ENCODE data around the gene ZBTB44. TPM values are rescaled to one million over a fixed set of nuclear protein-coding genes. Genes with fewer than 3 reads are reported as not detected.

The ZBTB44 gene
- total RNA-seq, 1 donor from 2014 or later = 55.1 TPM

- DNase-seq (ENCODE audit: low spot score) = no peak
Measured at GRCh38 chr11:130178441-130179339, 136.0 kb downstream of the ZBTB44 start.

- DNase-seq (ENCODE audit: low spot score) = no peak
Measured at GRCh38 chr11:130177782-130178181, 136.9 kb downstream of the ZBTB44 start.

Other genes with a start within 250 kb of the ZBTB44 start
- 374 TPM for gene APLP2, start 245.0 kb downstream of the ZBTB44 start, total RNA-seq (ENCODE audit: insufficient read depth, low replicate concordance)
- 5.3 TPM for gene ST14, start 155.1 kb downstream of the ZBTB44 start, total RNA-seq (ENCODE audit: insufficient read depth, low replicate concordance)
- 9.9 TPM for gene ADAMTS8, start 113.7 kb upstream of the ZBTB44 start, total RNA-seq (ENCODE audit: insufficient read depth, low replicate concordance)
- 10.1 TPM for gene ADAMTS15, start 133.7 kb upstream of the ZBTB44 start, total RNA-seq (ENCODE audit: insufficient read depth, low replicate concordance)

Measured in umbilical cord (tissue), 2 donors.